Mammary epithelial cell (primary cell): ENCODE results near the gene POLR2C.

Source experiments
- EZH2 ChIP-seq: IDR thresholded peaks from 2 replicates; pipeline ENCODE4 v1.6.1; 2012; ENCODE audit warnings: low read length, inconsistent platforms, borderline replicate concordance
- TF ChIP-seq, protein P1 (sequence below), 2 donors: IDR thresholded peaks in 1 of 2; conservative IDR thresholded peaks in 1 of 2; 2 replicates each; pipeline ENCODE4 v1.5.1; 2011 to 2012; ENCODE audit warnings: inconsistent platforms in 2 of 2, low read length in 2 of 2, mild to moderate bottlenecking in 2 of 2, control low read depth in 1 of 2, low read depth in 1 of 2; ENCODE audit not compliant: insufficient read depth in 1 of 2; ENCODE audit errors: extremely low read depth in 1 of 2

DNA sequence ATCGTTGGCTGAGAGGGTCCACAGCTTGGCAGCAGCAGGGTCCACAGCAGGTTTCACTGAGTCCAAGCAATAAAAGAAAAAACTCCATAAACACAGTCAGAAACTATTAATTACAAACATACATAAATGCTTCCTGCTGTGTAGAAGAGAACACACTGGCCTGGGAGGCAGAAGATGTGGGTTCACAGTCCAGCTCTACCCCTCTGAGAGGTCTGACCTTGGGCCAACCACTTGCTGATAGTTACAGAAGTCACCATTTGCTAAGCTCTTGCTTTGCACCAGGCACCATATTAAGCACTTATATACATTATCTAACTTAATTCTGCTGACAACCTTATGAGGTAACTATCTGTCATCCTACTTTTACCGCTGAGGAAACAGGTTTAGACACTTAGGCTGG, 30.0 kb upstream of the POLR2C start:
- TF ChIP-seq, protein P1, sequence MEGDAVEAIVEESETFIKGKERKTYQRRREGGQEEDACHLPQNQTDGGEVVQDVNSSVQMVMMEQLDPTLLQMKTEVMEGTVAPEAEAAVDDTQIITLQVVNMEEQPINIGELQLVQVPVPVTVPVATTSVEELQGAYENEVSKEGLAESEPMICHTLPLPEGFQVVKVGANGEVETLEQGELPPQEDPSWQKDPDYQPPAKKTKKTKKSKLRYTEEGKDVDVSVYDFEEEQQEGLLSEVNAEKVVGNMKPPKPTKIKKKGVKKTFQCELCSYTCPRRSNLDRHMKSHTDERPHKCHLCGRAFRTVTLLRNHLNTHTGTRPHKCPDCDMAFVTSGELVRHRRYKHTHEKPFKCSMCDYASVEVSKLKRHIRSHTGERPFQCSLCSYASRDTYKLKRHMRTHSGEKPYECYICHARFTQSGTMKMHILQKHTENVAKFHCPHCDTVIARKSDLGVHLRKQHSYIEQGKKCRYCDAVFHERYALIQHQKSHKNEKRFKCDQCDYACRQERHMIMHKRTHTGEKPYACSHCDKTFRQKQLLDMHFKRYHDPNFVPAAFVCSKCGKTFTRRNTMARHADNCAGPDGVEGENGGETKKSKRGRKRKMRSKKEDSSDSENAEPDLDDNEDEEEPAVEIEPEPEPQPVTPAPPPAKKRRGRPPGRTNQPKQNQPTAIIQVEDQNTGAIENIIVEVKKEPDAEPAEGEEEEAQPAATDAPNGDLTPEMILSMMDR (conservative IDR thresholded peaks at IDR 0.05 in 1 of 2, IDR thresholded peaks at IDR 0.05 in 1 of 2; ENCODE audit: extremely low read depth in 1 of 2, insufficient read depth in 1 of 2, low read depth in 1 of 2, low read length in 2 of 2), result no peak
- TF ChIP-seq EZH2, result no peak
